Prostate gland (tissue), 2 donors: ENCODE results near the gene MGME1. TPM values are rescaled to one million over a fixed set of nuclear protein-coding genes. Genes with fewer than 3 reads are reported as not detected.

Experiments
- DNase-seq: peaks from one replicate; pipeline ENCODE4 v3.0.0-alpha.2; 2019; ENCODE audit warnings: low spot score
- H3K27ac ChIP-seq, 2 donors: fragments of 200-600 bp; sonication (generic); 2 replicates each; pipeline ENCODE4 v1.5.1; 2017 to 2019
- H3K27me3 ChIP-seq: fragments of 200-600 bp; sonication (generic); replicated peaks from 2 replicates; pipeline ENCODE4 v1.5.1; 2019; ENCODE audit not compliant: insufficient read depth
- H3K36me3 ChIP-seq, 2 donors: fragments of 200-600 bp; sonication (generic); 1 replicate in 1 of 2; 2 replicates in 1 of 2; pipeline versions ENCODE4 v1.5.1 to v1.8.1; 2017 to 2019
- H3K4me1 ChIP-seq: fragments of 200-600 bp; sonication (generic); replicated peaks from 2 replicates; pipeline ENCODE4 v1.5.1; 2019
- H3K4me3 ChIP-seq, 2 donors: fragments of 200-600 bp; sonication (generic); 2 replicates each; pipeline ENCODE4 v1.5.1; 2017 to 2019
- H3K9me3 ChIP-seq: fragments of 200-600 bp; sonication (generic); 2 replicates; pipeline ENCODE4 v1.5.1; 2017
- POLR2A ChIP-seq: fragments of 450-650 bp; IDR thresholded peaks from one replicate; pipeline ENCODE4 v1.6.1; 2016; ENCODE audit warnings: antibody characterized with exemption, mild to moderate bottlenecking
- POLR2AphosphoS5 ChIP-seq: sonication (generic); formaldehyde crosslinking; IDR thresholded peaks from one replicate; pipeline ENCODE4 v1.6.1; 2017; ENCODE audit warnings: antibody characterized with exemption
- WGBS: methylation state at CpG from one replicate; pipeline ENCODE4 v1.1.5; 2018; 5-methylcytosine and 5-hydroxymethylcytosine counted together
- intact Hi-C: fragments of 100-400 bp; cut with DNase I; formaldehyde crosslinking; loops from one replicate; pipeline ENCODE4 v1.14.2; 2022
- total RNA-seq, 2 donors: library from RNA; depleted of rRNA; stranded (reverse); fragments of >200 nt; gene quantifications; one replicate each; pipeline ENCODE4 v1.1.0, GENCODE V29; 2016
- TF ChIP-seq, protein P1 (sequence below), 4 experiments: fragments of 200-600 bp in 2 of 4; fragments of 450-650 bp in 2 of 4; sonication (generic) in 2 of 4; IDR thresholded peaks; 1 replicate in 3 of 4; 2 replicates in 1 of 4; pipeline ENCODE4 v1.5.1; 2016 to 2019; ENCODE audit warnings: antibody characterized with exemption in 4 of 4, mild to moderate bottlenecking in 2 of 4, moderate library complexity in 2 of 4

The MGME1 gene
- total RNA-seq, 2 donors from 2014 or later: 11.1 to 15.5 TPM

DNA sequence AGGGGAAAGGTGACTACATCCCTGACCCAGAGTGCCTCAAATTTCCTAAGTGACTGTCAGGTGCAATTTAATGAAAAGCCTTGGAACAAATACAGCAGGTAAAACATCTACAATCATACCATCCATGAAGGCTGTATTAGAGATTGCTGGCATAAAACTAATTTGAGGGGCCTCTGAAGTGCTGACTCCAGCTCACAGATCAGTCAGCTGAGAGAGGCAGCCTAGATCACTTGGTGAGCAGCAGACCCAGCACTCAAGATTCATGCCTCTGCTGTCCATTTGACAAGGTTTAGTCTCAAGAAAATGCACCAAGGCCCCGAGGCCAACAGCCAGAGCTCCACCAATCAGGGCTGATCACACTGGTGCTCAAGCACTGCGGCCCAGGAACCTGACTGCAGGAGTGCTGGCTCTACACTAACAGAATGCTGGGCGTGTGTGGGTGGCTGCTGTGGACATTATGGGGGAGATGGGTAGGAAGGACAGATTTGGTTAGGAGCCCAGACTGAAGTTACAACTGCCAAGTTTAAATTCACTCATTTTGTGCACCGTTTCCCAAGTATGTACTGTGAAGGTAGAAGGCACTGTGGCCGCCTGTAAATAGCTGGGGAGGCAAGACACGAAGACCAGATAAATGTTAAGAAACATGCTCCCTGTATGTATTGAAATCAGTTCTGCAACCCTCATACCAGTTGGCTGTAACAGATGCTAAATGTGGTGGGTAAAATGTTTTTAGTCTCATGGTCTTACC is 28.4 kb upstream of the MGME1 start:
- H3K27ac ChIP-seq: no peak overlapping the region
- no peak for TF ChIP-seq POLR2A
- no peak for TF ChIP-seq POLR2AphosphoS5
- TF ChIP-seq, protein P1, sequence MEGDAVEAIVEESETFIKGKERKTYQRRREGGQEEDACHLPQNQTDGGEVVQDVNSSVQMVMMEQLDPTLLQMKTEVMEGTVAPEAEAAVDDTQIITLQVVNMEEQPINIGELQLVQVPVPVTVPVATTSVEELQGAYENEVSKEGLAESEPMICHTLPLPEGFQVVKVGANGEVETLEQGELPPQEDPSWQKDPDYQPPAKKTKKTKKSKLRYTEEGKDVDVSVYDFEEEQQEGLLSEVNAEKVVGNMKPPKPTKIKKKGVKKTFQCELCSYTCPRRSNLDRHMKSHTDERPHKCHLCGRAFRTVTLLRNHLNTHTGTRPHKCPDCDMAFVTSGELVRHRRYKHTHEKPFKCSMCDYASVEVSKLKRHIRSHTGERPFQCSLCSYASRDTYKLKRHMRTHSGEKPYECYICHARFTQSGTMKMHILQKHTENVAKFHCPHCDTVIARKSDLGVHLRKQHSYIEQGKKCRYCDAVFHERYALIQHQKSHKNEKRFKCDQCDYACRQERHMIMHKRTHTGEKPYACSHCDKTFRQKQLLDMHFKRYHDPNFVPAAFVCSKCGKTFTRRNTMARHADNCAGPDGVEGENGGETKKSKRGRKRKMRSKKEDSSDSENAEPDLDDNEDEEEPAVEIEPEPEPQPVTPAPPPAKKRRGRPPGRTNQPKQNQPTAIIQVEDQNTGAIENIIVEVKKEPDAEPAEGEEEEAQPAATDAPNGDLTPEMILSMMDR (IDR thresholded peaks at IDR 0.05): no peak

DNA sequence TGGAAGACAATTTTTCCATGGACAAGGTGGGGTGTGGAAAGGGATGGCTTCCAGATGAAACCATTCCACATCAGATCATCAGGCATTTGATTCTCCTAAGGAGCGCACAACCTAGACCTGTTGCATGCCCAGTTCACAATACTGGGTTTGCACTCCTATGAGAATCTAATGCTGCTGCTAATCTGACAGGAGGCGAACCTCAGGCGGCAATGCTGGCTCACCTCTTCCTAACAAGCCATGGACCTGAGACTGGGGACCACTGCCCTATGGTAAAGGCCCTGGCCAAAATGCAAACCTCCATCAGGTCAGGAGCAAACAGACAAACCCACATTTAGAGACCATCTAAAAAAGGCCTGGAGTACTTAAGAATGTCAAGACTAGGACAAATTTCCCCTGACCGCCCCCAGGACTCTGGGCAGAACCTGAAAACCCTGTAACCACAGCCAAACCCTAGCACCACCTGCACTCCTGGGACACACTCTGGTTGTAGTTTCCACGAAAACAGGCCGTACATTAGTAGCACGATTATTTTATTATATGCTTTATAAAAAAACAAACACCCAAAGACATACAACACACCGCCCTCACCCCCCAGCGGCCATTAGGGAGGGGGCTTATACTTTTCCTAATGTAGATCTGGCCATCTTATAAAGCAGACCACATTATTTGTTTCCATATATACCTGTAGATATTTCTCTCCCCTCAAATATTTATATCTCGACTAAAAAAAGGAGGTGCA is 27.6 kb upstream of the MGME1 start:
- no peak overlapping the region for H3K27ac ChIP-seq
- no peak for DNase-seq
- H3K4me3 ChIP-seq: no peak overlapping the region
- H3K27me3 ChIP-seq: no peaks in the 10 kb centered on the region
- WGBS: 82% methylated on average over 10 of the region's 10 CpGs
- no peaks in the 10 kb centered on the region for H3K4me1 ChIP-seq
- no peaks in the 10 kb centered on the region for H3K36me3 ChIP-seq
- intact Hi-C loops: no loop called here
- no peaks in the 10 kb centered on the region for H3K9me3 ChIP-seq
- TF ChIP-seq, protein P1 (IDR thresholded peaks at IDR 0.05): no peak
- TF ChIP-seq POLR2A (no peak), POLR2AphosphoS5 (no peak)

More for the DNA sequence above, 28.4 kb upstream of the MGME1 start:
- no peak for DNase-seq
- H3K36me3 ChIP-seq: no peaks in the 10 kb centered on the region
- no peaks in the 10 kb centered on the region for H3K9me3 ChIP-seq
- WGBS: 45% methylated on average over 6 of the region's 6 CpGs
- H3K27me3 ChIP-seq: no peaks in the 10 kb centered on the region
- H3K4me3 ChIP-seq: no peak overlapping the region
- no peaks in the 10 kb centered on the region for H3K4me1 ChIP-seq
- intact Hi-C loops: no loop called here

DNA sequence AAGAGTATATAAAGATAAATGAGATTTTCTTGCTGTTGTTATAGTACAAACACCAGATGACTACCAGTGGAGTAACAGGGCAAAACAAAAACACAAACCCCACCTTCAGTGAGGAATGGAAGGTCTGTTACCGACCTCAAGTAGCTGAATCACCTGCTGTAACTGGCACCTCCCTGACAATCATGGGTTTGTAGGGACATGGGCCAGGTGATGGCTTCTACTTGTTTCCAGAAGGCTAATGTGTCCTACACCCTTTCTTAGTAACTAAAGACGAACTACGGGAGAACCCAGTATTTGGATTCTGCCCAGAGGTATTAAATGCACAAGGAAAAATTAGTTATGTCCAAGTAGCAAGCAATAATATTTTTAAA is 27.0 kb upstream of the MGME1 start:
- no peak for DNase-seq
- H3K4me1 ChIP-seq: no peaks in the 10 kb centered on the region
- no peaks in the 10 kb centered on the region for H3K27me3 ChIP-seq
- WGBS: 72% methylated on average over 3 of the region's 3 CpGs
- no peaks in the 10 kb centered on the region for H3K36me3 ChIP-seq
- intact Hi-C loops: no loop called here
- no peaks in the 10 kb centered on the region for H3K9me3 ChIP-seq
- no peak overlapping the region for H3K4me3 ChIP-seq
- H3K27ac ChIP-seq: no peak overlapping the region
- TF ChIP-seq POLR2AphosphoS5 (no peak), POLR2A (no peak)
- TF ChIP-seq, protein P1 (IDR thresholded peaks at IDR 0.05): no peak

DNA sequence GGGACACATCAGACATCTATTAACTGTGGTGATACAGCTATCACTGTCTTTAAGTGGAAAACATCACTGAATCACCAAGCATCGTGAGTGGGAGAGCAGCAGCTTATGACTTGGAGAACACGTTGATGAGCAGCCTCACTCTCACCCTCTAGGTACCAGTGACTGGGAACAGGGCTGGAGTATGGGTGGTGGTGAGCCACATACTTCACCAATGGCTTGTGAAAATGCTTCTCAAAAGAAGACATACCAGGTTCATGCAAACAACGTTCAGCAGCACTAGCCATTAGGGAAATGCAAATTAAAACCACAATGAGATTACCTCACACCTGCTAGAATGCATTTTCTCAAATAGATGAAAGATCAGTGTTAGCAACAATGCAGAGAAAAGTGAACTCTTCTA is 25.5 kb upstream of the MGME1 start:
- Histone ChIP-seq H3K4me3 (no peak overlapping the region), H3K9me3 (no peaks in the 10 kb centered on the region), H3K36me3 (peaks cover 0 to 2% of the 10 kb centered on the region in 2 donors), H3K27me3 (no peaks in the 10 kb centered on the region), H3K27ac (no peak overlapping the region), H3K4me1 (no peaks in the 10 kb centered on the region)
- WGBS: 58% methylated on average over 3 of the region's 3 CpGs
- no peak for DNase-seq
- TF ChIP-seq POLR2A (no peak), POLR2AphosphoS5 (no peak)
- TF ChIP-seq, protein P1 (IDR thresholded peaks at IDR 0.05): no peak
- intact Hi-C loops: no loop called here
